ENCODE data around the gene VSTM2B.

The VSTM2B gene

DNA sequence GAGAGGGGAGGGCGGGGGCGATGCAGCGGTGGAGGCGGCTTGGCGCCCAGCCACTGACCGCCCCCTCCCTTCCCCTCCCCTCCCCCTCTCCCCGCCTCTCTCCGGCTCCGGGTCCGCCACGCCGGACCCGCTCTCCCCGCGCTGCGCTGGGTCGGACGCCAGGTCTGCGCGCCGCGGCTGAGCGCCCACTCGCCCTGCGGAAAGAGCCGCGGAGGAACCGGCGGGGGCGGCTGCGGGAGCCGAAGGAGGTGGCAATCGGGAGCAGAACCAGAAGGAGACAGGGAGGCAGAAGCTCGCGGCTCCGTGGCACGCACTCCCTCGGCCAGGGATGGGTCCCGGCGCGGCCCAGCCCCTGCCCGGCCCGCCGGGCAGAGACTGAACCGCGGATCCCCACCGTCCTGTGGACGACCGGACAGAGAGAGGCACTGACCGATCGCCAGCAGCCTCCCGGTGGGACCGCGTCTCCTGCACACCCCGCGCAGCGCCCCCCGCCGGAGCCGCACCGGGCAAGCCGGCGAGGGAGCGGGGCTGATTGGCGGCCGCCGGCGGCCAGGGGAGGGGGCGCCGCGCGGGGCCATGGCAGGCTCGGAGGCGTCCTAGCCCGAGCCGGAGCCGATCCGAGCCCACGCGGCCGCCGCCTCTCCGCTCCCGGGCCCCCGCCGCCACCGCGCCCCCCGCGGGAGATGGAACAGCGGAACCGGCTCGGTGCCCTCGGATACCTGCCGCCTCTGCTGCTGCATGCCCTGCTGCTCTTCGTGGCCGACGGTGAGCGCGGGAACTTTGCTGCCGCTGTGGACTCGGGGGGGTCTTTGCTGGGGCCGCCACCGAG is at the start of gene VSTM2B:
Gene VSTM2B, plus strand, starts transcription at position 94 of the 829 bp plus-strand sequence. Its CDS starts 590 bp downstream, at position 684.
- DNase-seq (ENCODE audit: low spot score) = no peak
- in situ Hi-C loops (cut with MboI; ENCODE audit: low pct_unique_long_range_greater_than_20kb, low sequenced_read_pairs, unreplicated experiment) = no loop called here
- no peak for TF ChIP-seq CTCF (IDR thresholded peaks at IDR 0.05; ENCODE audit: extremely low read depth, insufficient read depth, missing control alignments)

- TF ChIP-seq CTCF (IDR thresholded peaks at IDR 0.05; ENCODE audit: extremely low read depth, insufficient read depth, missing control alignments) = no peak
- no peak for DNase-seq (ENCODE audit: low spot score)
- in situ Hi-C loops (cut with MboI; ENCODE audit: low pct_unique_long_range_greater_than_20kb, low sequenced_read_pairs, unreplicated experiment) = no loop called here
These were observed 49.3 kb upstream of the VSTM2B start for GRCh38 chr19:29476528-29476927.

- no peak for DNase-seq (ENCODE audit: low spot score)
- TF ChIP-seq CTCF (IDR thresholded peaks at IDR 0.05; ENCODE audit: extremely low read depth, insufficient read depth, missing control alignments) = no peak
- in situ Hi-C loops (cut with MboI; ENCODE audit: low pct_unique_long_range_greater_than_20kb, low sequenced_read_pairs, unreplicated experiment) = no loop called here
These were observed 47.8 kb upstream of the VSTM2B start for GRCh38 chr19:29477831-29478577.

DNA sequence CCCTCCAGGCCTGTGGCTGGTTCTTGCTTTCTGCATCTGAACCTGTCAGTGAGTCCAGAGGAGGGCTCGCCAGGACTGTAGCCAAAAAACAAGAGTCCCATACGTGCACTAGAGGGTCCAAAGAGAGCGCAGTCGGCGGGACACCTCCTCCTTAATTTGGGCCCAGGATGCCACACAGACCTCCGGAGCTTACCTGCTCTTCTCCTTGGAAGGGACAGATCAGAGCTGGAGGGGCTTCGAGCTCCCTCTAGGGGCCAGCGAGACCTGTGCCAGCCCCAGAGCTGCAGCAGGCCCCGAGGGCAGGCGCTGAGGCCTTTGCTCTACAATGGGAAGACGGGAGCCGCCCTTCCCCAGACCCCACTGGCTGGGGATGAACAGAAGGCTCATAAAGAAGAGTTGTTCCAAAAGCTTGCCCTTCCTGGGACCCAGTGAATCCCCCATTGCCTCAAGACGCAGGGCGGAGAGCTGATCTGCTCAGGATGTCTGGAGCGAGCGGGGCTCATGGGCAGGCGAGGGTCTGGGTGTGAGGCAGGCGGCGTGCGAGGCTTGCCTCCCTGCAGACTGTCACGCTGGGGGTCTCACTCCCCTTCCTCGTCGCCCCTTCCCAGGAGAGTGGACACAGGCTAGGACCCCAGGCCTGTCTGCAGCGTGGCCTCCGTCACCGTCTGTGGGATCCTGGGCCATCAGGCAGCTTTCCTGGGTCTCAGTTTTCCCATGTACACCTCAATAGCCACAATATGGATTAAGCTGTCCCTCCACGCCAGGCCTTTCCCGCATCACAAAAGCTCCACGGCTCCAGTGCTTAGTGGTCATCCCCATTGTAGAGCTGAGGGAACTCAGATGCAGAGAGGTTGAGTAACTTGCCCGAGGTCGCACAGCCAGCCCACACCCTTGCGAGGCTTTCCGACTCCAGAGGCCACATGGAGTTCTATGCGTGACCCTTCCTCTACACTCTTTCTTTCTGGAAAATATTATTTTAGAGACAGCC is 46.9 kb upstream of the VSTM2B start:
- TF ChIP-seq CTCF (IDR thresholded peaks at IDR 0.05; ENCODE audit: extremely low read depth, insufficient read depth, missing control alignments) = peak; percentile 41
- no peak for DNase-seq (ENCODE audit: low spot score)
- in situ Hi-C loops (cut with MboI; ENCODE audit: low pct_unique_long_range_greater_than_20kb, low sequenced_read_pairs, unreplicated experiment) = no loop called here

DNA sequence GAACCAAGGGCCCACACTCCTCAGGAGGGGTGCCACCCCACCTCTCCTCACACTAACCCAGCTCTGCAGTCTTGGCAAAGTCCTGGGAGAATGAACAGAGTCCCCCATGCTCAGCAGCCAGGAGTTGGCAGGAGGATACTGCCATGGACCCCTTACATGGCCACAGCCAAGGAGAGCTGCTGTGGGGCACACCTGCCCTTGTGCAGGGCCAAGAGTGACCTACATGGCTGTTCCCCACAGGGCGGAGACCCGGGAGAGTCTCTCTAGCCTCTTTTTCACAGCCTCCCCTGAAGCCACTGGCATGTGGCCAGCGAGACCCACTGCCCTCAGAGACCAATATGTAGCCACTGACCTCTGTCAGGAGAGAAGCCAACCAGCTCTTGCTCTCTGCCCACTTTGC is 45.9 kb upstream of the VSTM2B start:
- TF ChIP-seq CTCF (IDR thresholded peaks at IDR 0.05; ENCODE audit: extremely low read depth, insufficient read depth, missing control alignments) = no peak
- no peak for DNase-seq (ENCODE audit: low spot score)
- in situ Hi-C loops (cut with MboI; ENCODE audit: low pct_unique_long_range_greater_than_20kb, low sequenced_read_pairs, unreplicated experiment) = no loop called here

GRCh38 chr19:29480507-29480906 is 45.3 kb upstream of the VSTM2B start:
- DNase-seq (ENCODE audit: low spot score) = no peak
- in situ Hi-C loops (cut with MboI; ENCODE audit: low pct_unique_long_range_greater_than_20kb, low sequenced_read_pairs, unreplicated experiment) = no loop called here
- TF ChIP-seq CTCF (IDR thresholded peaks at IDR 0.05; ENCODE audit: extremely low read depth, insufficient read depth, missing control alignments) = no peak
